GM12891 (cell line): Measurements from ENCODE around the gene CADM1.

Experiments
- POLR2A ChIP-seq: IDR thresholded peaks from 2 replicates; pipeline ENCODE4 v1.6.1; 2011; ENCODE audit warnings: low read depth, low read length, control low read depth
- TAF1 ChIP-seq: IDR thresholded peaks from 2 replicates; pipeline ENCODE4 v1.6.1; 2011; ENCODE audit warnings: low read depth, low read length, control low read depth

DNA sequence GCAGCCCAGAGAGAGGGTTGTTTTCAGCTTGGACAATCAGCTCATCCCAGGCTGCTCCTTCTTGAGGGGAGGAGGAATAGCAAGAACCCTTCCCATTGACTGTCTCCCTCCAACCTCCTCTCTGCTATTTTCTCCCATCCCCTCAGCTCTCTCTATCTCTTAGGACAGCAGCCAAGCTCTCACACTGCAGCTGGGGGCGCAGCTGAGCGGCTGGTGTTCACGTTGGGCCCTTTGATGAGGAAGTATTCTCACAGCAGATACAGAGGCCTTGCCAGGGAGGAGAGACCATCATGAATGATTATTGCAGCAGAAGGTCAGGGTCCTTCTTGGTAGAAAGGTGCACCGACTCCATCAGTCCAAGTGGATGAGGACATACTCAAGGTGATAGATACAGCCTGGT lies 26.5 kb upstream of the CADM1 start:
- TF ChIP-seq TAF1 (no peak), POLR2A (no peak)
